MM.1S (cell line): Measurements from ENCODE around the gene ENPEP.

Experiments
- DNase-seq: peaks from one replicate; pipeline ENCODE4 v3.0.0-alpha.2; 2015
- H2AFZ ChIP-seq: fragments of 300-600 bp; sonication (generic); 2 replicates; pipeline ENCODE4 v1.6.0; 2016; ENCODE audit warnings: antibody characterized with exemption, low read length
- H3F3A ChIP-seq: fragments of 300-600 bp; sonication (generic); 2 replicates; pipeline ENCODE4 v1.6.1; 2016; ENCODE audit warnings: mild to moderate bottlenecking, antibody characterized with exemption, low read length, moderate library complexity, mixed read lengths; ENCODE audit not compliant: insufficient read depth
- H3K27ac ChIP-seq: fragments of 300-600 bp; sonication (generic); 2 replicates; pipeline ENCODE4 v1.5.1; 2016; ENCODE audit warnings: mild to moderate bottlenecking, low read length
- H3K27me3 ChIP-seq: fragments of 300-600 bp; sonication (generic); replicated peaks from 2 replicates; pipeline ENCODE4 v1.6.0; 2016; ENCODE audit warnings: low read length; ENCODE audit not compliant: insufficient read depth
- H3K36me3 ChIP-seq: fragments of 300-600 bp; sonication (generic); replicated peaks from 2 replicates; pipeline ENCODE4 v1.6.1; 2016; ENCODE audit warnings: mild to moderate bottlenecking, low read length, mixed read lengths; ENCODE audit not compliant: insufficient read depth
- H3K4me1 ChIP-seq: fragments of 300-600 bp; sonication (generic); 2 replicates; pipeline ENCODE4 v1.6.1; 2016; ENCODE audit warnings: low read length, mixed read lengths
- H3K4me2 ChIP-seq: fragments of 300-600 bp; sonication (generic); 2 replicates; pipeline ENCODE4 v1.6.0; 2016; ENCODE audit warnings: low read depth, low read length
- H3K4me3 ChIP-seq: fragments of 300-600 bp; sonication (generic); 2 replicates; pipeline ENCODE4 v1.5.1; 2016; ENCODE audit warnings: low read length, mixed read lengths
- H3K79me2 ChIP-seq: fragments of 300-600 bp; sonication (generic); 2 replicates; pipeline ENCODE4 v1.6.1; 2016; ENCODE audit warnings: mixed run types, low read length, mixed read lengths
- H3K9ac ChIP-seq: fragments of 300-600 bp; sonication (generic); 2 replicates; pipeline ENCODE4 v1.6.1; 2016; ENCODE audit warnings: low read length, mixed read lengths
- H3K9me2 ChIP-seq: fragments of 300-600 bp; sonication (generic); replicated peaks from 2 replicates; pipeline ENCODE4 v1.6.1; 2016; ENCODE audit warnings: mild to moderate bottlenecking, low read length, mixed read lengths; ENCODE audit not compliant: insufficient read depth
- H3K9me3 ChIP-seq: fragments of 300-600 bp; sonication (generic); replicated peaks from 2 replicates; pipeline ENCODE4 v1.6.1; 2016; ENCODE audit warnings: mild to moderate bottlenecking, low read length, mixed read lengths; ENCODE audit not compliant: insufficient read depth
- H4K20me1 ChIP-seq: fragments of 300-600 bp; sonication (generic); 2 replicates; pipeline ENCODE4 v1.6.1; 2016; ENCODE audit warnings: mild to moderate bottlenecking, low read length, moderate library complexity, mixed read lengths; ENCODE audit not compliant: insufficient read depth
- CTCF ChIP-seq: fragments of 300-600 bp; sonication (generic); IDR thresholded peaks from 2 replicates; pipeline ENCODE4 v1.5.1; 2016; ENCODE audit warnings: antibody characterized with exemption, low read length, mixed read lengths
- EZH2 ChIP-seq: fragments of 300-600 bp; sonication (generic); optimal IDR thresholded peaks from 2 replicates; pipeline ENCODE3; 2017; ENCODE audit warnings: low read depth, mild to moderate bottlenecking, antibody characterized with exemption, low read length, mixed read lengths
- EZH2phosphoT487 ChIP-seq: fragments of 300-600 bp; sonication (generic); IDR thresholded peaks from 2 replicates; pipeline ENCODE4 v1.6.1; 2018; ENCODE audit warnings: antibody characterized with exemption, low read length

The ENPEP gene

GRCh38 chr4:110508827-110509710 lies 33.1 kb downstream of the ENPEP start:
- Histone ChIP-seq H3K27me3 (no peaks in the 10 kb centered on the region), H3K4me1 (0 out of 2 replicates have a peak, but pooled peaks cover under 1% of the 10 kb centered on the region), H3K9me3 (no peaks in the 10 kb centered on the region), H3K9me2 (no peaks in the 10 kb centered on the region), H3K36me3 (no peaks in the 10 kb centered on the region), H3K4me2 (no peak overlapping the region), H2AFZ (no peak overlapping the region), H3K27ac (no peak overlapping the region), H3F3A (no peaks in the 10 kb centered on the region), H3K79me2 (no peaks in the 10 kb centered on the region), H3K4me3 (no peak overlapping the region), H3K9ac (no peak overlapping the region), H4K20me1 (no peaks in the 10 kb centered on the region)
- TF ChIP-seq CTCF (peak; percentile 34), EZH2phosphoT487 (no peak)
- peak; percentile 42 for DNase-seq

- no peak overlapping the region for H3K4me3 ChIP-seq
- no peaks in the 10 kb centered on the region for H3K27me3 ChIP-seq
- H3K27ac ChIP-seq = no peak overlapping the region
- no peak overlapping the region for H2AFZ ChIP-seq
- TF ChIP-seq EZH2 (no peak), CTCF (no peak), EZH2phosphoT487 (no peak)
- no peaks in the 10 kb centered on the region for H3K79me2 ChIP-seq
- H3F3A ChIP-seq = 0 out of 2 replicates have a peak, but pooled peaks cover 1% of the 10 kb centered on the region
- peaks cover 2% of the 10 kb centered on the region; the same call in 1 of the 2 replicates for H3K4me1 ChIP-seq
- DNase-seq = no peak
- H4K20me1 ChIP-seq = no peaks in the 10 kb centered on the region
- H3K9me3 ChIP-seq = no peaks in the 10 kb centered on the region
- no peaks in the 10 kb centered on the region for H3K36me3 ChIP-seq
- no peak overlapping the region for H3K4me2 ChIP-seq
- H3K9ac ChIP-seq = no peak overlapping the region
- H3K9me2 ChIP-seq = no peaks in the 10 kb centered on the region
These were observed 34.3 kb downstream of the ENPEP start for GRCh38 chr4:110510277-110510676.

- Histone ChIP-seq H3K4me2 (no peak overlapping the region), H3F3A (peaks cover 7% of the 10 kb centered on the region; the same call in 1 of the 2 replicates), H3K36me3 (no peaks in the 10 kb centered on the region)
These were observed 35.1 kb downstream of the ENPEP start for GRCh38 chr4:110510955-110511544.

More at GRCh38 chr4:110510955-110511544, 35.1 kb downstream of the ENPEP start:
- Histone ChIP-seq H2AFZ (no peak overlapping the region), H3K9me2 (no peaks in the 10 kb centered on the region), H4K20me1 (no peaks in the 10 kb centered on the region), H3K9ac (no peak overlapping the region), H3K9me3 (no peaks in the 10 kb centered on the region), H3K4me3 (no peak overlapping the region), H3K4me1 (peaks cover 6% of the 10 kb centered on the region; the same call in 1 of the 2 replicates), H3K27me3 (no peaks in the 10 kb centered on the region), H3K27ac (no peak overlapping the region), H3K79me2 (no peaks in the 10 kb centered on the region)
- DNase-seq = peak; percentile 79
- TF ChIP-seq EZH2 = no peak
- no peak for TF ChIP-seq EZH2phosphoT487
- TF ChIP-seq CTCF = peak; percentile 59
